ENCODE measurements around the gene INTS2.
"Not testable (repeated sequence)": the region's sequence is repeated elsewhere in the genome, so short reads cannot be mapped to it uniquely, and the experiment has no call there.

DNA sequence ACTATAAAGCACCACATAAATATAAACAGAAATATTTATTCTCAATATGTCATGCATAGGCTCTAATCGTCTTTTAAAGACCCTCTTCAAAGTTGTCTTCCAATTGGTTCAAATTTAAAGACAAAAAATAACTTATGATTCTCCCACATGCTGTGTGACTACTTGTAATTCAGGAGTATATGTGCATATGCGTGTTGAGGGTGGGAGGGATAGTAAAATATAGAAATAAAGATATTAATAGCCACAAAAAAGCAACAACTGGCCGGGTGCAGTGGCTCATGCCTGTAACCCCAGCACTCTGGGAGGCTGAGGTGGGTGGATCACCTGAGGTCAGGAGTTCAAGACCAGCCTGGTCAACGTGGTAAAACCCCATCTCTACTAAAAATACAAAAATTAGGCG, 33.5 kb downstream of the INTS2 start:
- TF ChIP-seq, protein P1, sequence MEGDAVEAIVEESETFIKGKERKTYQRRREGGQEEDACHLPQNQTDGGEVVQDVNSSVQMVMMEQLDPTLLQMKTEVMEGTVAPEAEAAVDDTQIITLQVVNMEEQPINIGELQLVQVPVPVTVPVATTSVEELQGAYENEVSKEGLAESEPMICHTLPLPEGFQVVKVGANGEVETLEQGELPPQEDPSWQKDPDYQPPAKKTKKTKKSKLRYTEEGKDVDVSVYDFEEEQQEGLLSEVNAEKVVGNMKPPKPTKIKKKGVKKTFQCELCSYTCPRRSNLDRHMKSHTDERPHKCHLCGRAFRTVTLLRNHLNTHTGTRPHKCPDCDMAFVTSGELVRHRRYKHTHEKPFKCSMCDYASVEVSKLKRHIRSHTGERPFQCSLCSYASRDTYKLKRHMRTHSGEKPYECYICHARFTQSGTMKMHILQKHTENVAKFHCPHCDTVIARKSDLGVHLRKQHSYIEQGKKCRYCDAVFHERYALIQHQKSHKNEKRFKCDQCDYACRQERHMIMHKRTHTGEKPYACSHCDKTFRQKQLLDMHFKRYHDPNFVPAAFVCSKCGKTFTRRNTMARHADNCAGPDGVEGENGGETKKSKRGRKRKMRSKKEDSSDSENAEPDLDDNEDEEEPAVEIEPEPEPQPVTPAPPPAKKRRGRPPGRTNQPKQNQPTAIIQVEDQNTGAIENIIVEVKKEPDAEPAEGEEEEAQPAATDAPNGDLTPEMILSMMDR (conservative IDR thresholded peaks at IDR 0.05) = not testable (repeated sequence)
- not testable (repeated sequence) for TF ChIP-seq ZFX (IDR thresholded peaks at IDR 0.05)
